Fibroblast of skin of right biceps (primary cell): ENCODE results near the gene OAF.
A peak's percentile ranks its signal among the peaks of the same experiment; 100 is the strongest.
"Not testable (repeated sequence)": the region's sequence is repeated elsewhere in the genome, so short reads cannot be mapped to it uniquely, and the experiment has no call there.

Experiments used
- DNase-seq: peaks from one replicate; pipeline ENCODE4 v3.0.0-alpha.2; 2013

Gene OAF

GRCh38 chr11:120245434-120245833, 34.6 kb downstream of the OAF start:
- DNase-seq: no peak

GRCh38 chr11:120248551-120249278, 37.9 kb downstream of the OAF start:
- DNase-seq: peak; percentile 72

- DNase-seq: no peak
Observed at GRCh38 chr11:120249279-120250262, 38.7 kb downstream of the OAF start.

- DNase-seq: not testable (repeated sequence)
Observed at GRCh38 chr11:120253377-120253776, 42.5 kb downstream of the OAF start.

GRCh38 chr11:120254788-120255518, 44.1 kb downstream of the OAF start:
- DNase-seq: no peak

- DNase-seq: no peak
Observed at GRCh38 chr11:120255519-120255866, 44.7 kb downstream of the OAF start.

- no peak for DNase-seq
Observed at GRCh38 chr11:120256178-120256577, 45.3 kb downstream of the OAF start.

- no peak for DNase-seq
Observed at GRCh38 chr11:120256779-120257178, 45.9 kb downstream of the OAF start.

- DNase-seq: no peak
Observed at GRCh38 chr11:120257346-120257745, 46.5 kb downstream of the OAF start.

GRCh38 chr11:120258661-120259060, 47.8 kb downstream of the OAF start:
- DNase-seq: no peak

GRCh38 chr11:120259241-120259640, 48.4 kb downstream of the OAF start:
- no peak for DNase-seq

- DNase-seq: no peak
Observed at GRCh38 chr11:120259988-120260565, 49.2 kb downstream of the OAF start.

- DNase-seq: no peak
Observed at GRCh38 chr11:120260616-120261015, 49.8 kb downstream of the OAF start.

- DNase-seq: no peak
Observed at GRCh38 chr11:120261321-120261720, 50.5 kb downstream of the OAF start.

GRCh38 chr11:120261931-120262330, 51.1 kb downstream of the OAF start:
- DNase-seq: no peak

- DNase-seq: no peak
Observed at GRCh38 chr11:120267319-120267718, 56.5 kb downstream of the OAF start.

GRCh38 chr11:120268686-120269085, 57.9 kb downstream of the OAF start:
- no peak for DNase-seq

- no peak for DNase-seq
Observed at GRCh38 chr11:120270386-120270785, 59.6 kb downstream of the OAF start.

GRCh38 chr11:120271672-120272071, 60.8 kb downstream of the OAF start:
- no peak for DNase-seq

GRCh38 chr11:120272303-120272702, 61.5 kb downstream of the OAF start:
- DNase-seq: peak; percentile 85

- peak; percentile 66 for DNase-seq
Observed at GRCh38 chr11:120273432-120273831, 62.6 kb downstream of the OAF start.

- not testable (repeated sequence) for DNase-seq
Observed at GRCh38 chr11:120273956-120274355, 63.1 kb downstream of the OAF start.

- no peak for DNase-seq
Observed at GRCh38 chr11:120279502-120279901, 68.7 kb downstream of the OAF start.
